Activated CD4-positive, alpha-beta T cell treated with anti-CD3 and anti-CD28 coated beads, Interleukin-2, amount 50 U/mL, for 4 hours (primary cell): Measurements from ENCODE around the gene IPP.
A peak's percentile ranks its signal among the peaks of the same experiment; 100 is the strongest.
"Not testable (repeated sequence)": the region's sequence is repeated elsewhere in the genome, so short reads cannot be mapped to it uniquely, and the experiment has no call there.

ENCODE experiments used
- DNase-seq, 2 experiments: peaks; one replicate each; pipeline ENCODE4 v3.0.0-alpha.2; 2020

Gene IPP

GRCh38 chr1:45739137-45739536 is 11.3 kb downstream of the IPP start:
- DNase-seq, result no peak

GRCh38 chr1:45730780-45731319 is 19.6 kb downstream of the IPP start:
- no peak for DNase-seq

GRCh38 chr1:45730075-45730779 is 20.2 kb downstream of the IPP start:
- no peak for DNase-seq

- not testable (repeated sequence) for DNase-seq
These were observed 24.4 kb downstream of the IPP start for GRCh38 chr1:45726007-45726406.

GRCh38 chr1:45723248-45723930 is 27.1 kb downstream of the IPP start:
- DNase-seq, result no peak

- no peak for DNase-seq
These were observed 27.6 kb downstream of the IPP start for GRCh38 chr1:45722809-45723208.

- DNase-seq, result no peak
These were observed 29.2 kb downstream of the IPP start for GRCh38 chr1:45721207-45721606.

GRCh38 chr1:45718289-45718688 is 32.2 kb downstream of the IPP start:
- DNase-seq, result no peak

GRCh38 chr1:45717386-45717785 is 33.1 kb downstream of the IPP start:
- not testable (repeated sequence) for DNase-seq

GRCh38 chr1:45716700-45717099 is 33.8 kb downstream of the IPP start:
- no peak for DNase-seq

- DNase-seq, result no peak
These were observed 36.7 kb downstream of the IPP start for GRCh38 chr1:45713711-45714110.

- no peak for DNase-seq
These were observed 45.8 kb downstream of the IPP start for GRCh38 chr1:45704637-45705036.

GRCh38 chr1:45694823-45695222 is 55.6 kb downstream of the IPP start:
- no peak for DNase-seq

GRCh38 chr1:45693811-45694210 is 56.6 kb downstream of the IPP start:
- DNase-seq, result not testable (repeated sequence)

- peak; percentile 65 to 67 for DNase-seq
These were observed 62.4 kb downstream of the IPP start, which contains the start of gene TMEM69 for GRCh38 chr1:45687754-45688740. TSS of gene TMEM69 (plus strand) at chr1:45688181. CDS start at chr1:45691069, 2,888 bp downstream.

- peak; percentile 93 to 96 for DNase-seq
These were observed 63.3 kb downstream of the IPP start for GRCh38 chr1:45687014-45687753.

- DNase-seq, result peak; percentile 96 to 97
These were observed 64.0 kb downstream of the IPP start, which contains the start of gene GPBP1L1 for GRCh38 chr1:45686288-45687013. TSS of gene GPBP1L1 (minus strand) at chr1:45686533. CDS start at chr1:45659087, 27,446 bp downstream.

- peak; percentile 52 to 58 for DNase-seq
These were observed 64.5 kb downstream of the IPP start for GRCh38 chr1:45686015-45686287.

GRCh38 chr1:45685308-45686014 is 65.0 kb downstream of the IPP start:
- no peak for DNase-seq

- DNase-seq, result no peak
These were observed 66.1 kb downstream of the IPP start for GRCh38 chr1:45684402-45684801.

- no peak for DNase-seq
These were observed 67.5 kb downstream of the IPP start for GRCh38 chr1:45682942-45683341.
